IMR-90 (cell line): ENCODE data around the gene LRRC10B. TPM values are rescaled to one million over a fixed set of nuclear protein-coding genes. Genes with fewer than 3 reads are reported as not detected.

ENCODE experiments used
- ATAC-seq: fragments of 200-7000 bp; cut with Tn5 transposase; 2 replicates; pipeline ENCODE4 v1.9.1; 2020; ENCODE audit warnings: low read depth, mild to moderate bottlenecking, moderate library complexity
- BruUV-seq: library from RNA; stranded (reverse); fragments of 400-500 nt; replicated peaks from 2 replicates; lab custom pipeline; 2021; lab: Mats Ljungman, UMichigan
- CTCF ChIA-PET: fragments of 300-600 bp; formaldehyde crosslinking; extraction: SDS; loops from one replicate; lab custom pipeline; 2021; ENCODE audit warnings: antibody characterized with exemption; lab: Yijun Ruan, JAX
- POLR2A ChIA-PET: fragments of 300-600 bp; sonication (Branson Sonifier 250); formaldehyde crosslinking; loops from one replicate; lab custom pipeline; 2022; ENCODE audit warnings: antibody characterized with exemption; ENCODE audit not compliant: unreplicated experiment; lab: Charles Lee
- DNase-seq: peaks from one replicate; pipeline ENCODE4 v3.0.0; 2013
- H2AFZ ChIP-seq: replicated peaks from 2 replicates; pipeline ENCODE3; 2013; ENCODE audit warnings: low read length, mild to moderate bottlenecking; ENCODE audit not compliant: poor library complexity
- H2AK5ac ChIP-seq: 2 replicates; pipeline ENCODE4 v1.6.1; 2013; ENCODE audit warnings: low read depth, low read length, inconsistent platforms
- H2AK9ac ChIP-seq: replicated peaks from 2 replicates; pipeline ENCODE3; 2013; ENCODE audit warnings: mild to moderate bottlenecking, low read depth, low read length, moderate library complexity; ENCODE audit not compliant: poor library complexity
- H2BK120ac ChIP-seq: 2 replicates; pipeline ENCODE4 v1.6.1; 2013; ENCODE audit warnings: low read depth, low read length, inconsistent platforms
- H2BK15ac ChIP-seq: 3 replicates; pipeline ENCODE4 v1.6.1; 2013; ENCODE audit warnings: low read depth, low read length, inconsistent platforms
- H2BK20ac ChIP-seq: 2 replicates; pipeline ENCODE4 v1.6.1; 2013; ENCODE audit warnings: low read depth, mild to moderate bottlenecking, inconsistent platforms, low read length, moderate library complexity
- H2BK5ac ChIP-seq: 2 replicates; pipeline ENCODE4 v1.6.1; 2013; ENCODE audit warnings: mild to moderate bottlenecking, low read depth, low read length, inconsistent platforms; ENCODE audit not compliant: poor library complexity, severe bottlenecking
- H3K14ac ChIP-seq: replicated peaks from 2 replicates; pipeline ENCODE4 v1.6.1; 2013; ENCODE audit warnings: low read depth, low read length, inconsistent platforms
- H3K18ac ChIP-seq: 2 replicates; pipeline ENCODE4 v1.6.1; 2013; ENCODE audit warnings: low read depth, low read length, control low read depth
- H3K23ac ChIP-seq: 2 replicates; pipeline ENCODE4 v1.6.1; 2013; ENCODE audit warnings: low read depth, low read length, inconsistent platforms
- H3K27ac ChIP-seq: 2 replicates; pipeline ENCODE4 v1.5.1; 2013; ENCODE audit warnings: mild to moderate bottlenecking, control low read depth, low read length; ENCODE audit not compliant: insufficient read depth
- H3K27me3 ChIP-seq: 2 replicates; pipeline ENCODE4 v1.6.1; 2013; ENCODE audit warnings: low read length; ENCODE audit not compliant: control insufficient read depth, insufficient read depth
- H3K36me3 ChIP-seq: 2 replicates; pipeline ENCODE4 v1.6.1; 2013; ENCODE audit warnings: low read length, mixed read lengths; ENCODE audit not compliant: control insufficient read depth, insufficient read depth
- H3K4ac ChIP-seq: 2 replicates; pipeline ENCODE4 v1.6.1; 2013; ENCODE audit warnings: low read depth, low read length, inconsistent platforms
- H3K4me1 ChIP-seq: 2 replicates; pipeline ENCODE4 v1.6.1; 2013; ENCODE audit warnings: low read length, mixed read lengths; ENCODE audit not compliant: control insufficient read depth, insufficient read depth
- H3K4me2 ChIP-seq: 2 replicates; pipeline ENCODE4 v1.6.1; 2013; ENCODE audit warnings: low read depth, mild to moderate bottlenecking, control low read depth, low read length, moderate library complexity
- H3K4me3 ChIP-seq: 2 replicates; pipeline ENCODE4 v1.5.1; 2013; ENCODE audit warnings: low read depth, mild to moderate bottlenecking, control low read depth, low read length, moderate library complexity; ENCODE audit not compliant: insufficient read depth
- H3K56ac ChIP-seq: 2 replicates; pipeline ENCODE4 v1.6.1; 2013; ENCODE audit warnings: low read length, inconsistent platforms; ENCODE audit not compliant: insufficient read depth; ENCODE audit errors: extremely low read depth
- H3K79me1 ChIP-seq, 2 experiments: 2 replicates each; pipeline ENCODE4 v1.6.1; 2013; ENCODE audit warnings: low read length in 2 of 2, inconsistent platforms in 1 of 2, low read depth in 1 of 2
- H3K9ac ChIP-seq: 2 replicates; pipeline ENCODE4 v1.6.1; 2013; ENCODE audit warnings: low read depth, low read length, control low read depth
- H3K9me1 ChIP-seq: 2 replicates; pipeline ENCODE4 v1.6.1; 2013; ENCODE audit warnings: low read length, inconsistent platforms; ENCODE audit not compliant: insufficient read depth
- H3K9me3 ChIP-seq: 2 replicates; pipeline ENCODE4 v1.6.1; 2013; ENCODE audit warnings: low read length; ENCODE audit not compliant: control insufficient read depth, insufficient read depth
- H4K20me1 ChIP-seq: 2 replicates; pipeline ENCODE4 v1.6.1; 2013; ENCODE audit warnings: low read length, inconsistent platforms; ENCODE audit not compliant: insufficient read depth
- H4K5ac ChIP-seq: 2 replicates; pipeline ENCODE4 v1.6.1; 2013; ENCODE audit warnings: mild to moderate bottlenecking, low read depth, low read length, control low read depth
- H4K8ac ChIP-seq, 2 experiments: 2 replicates each; pipeline ENCODE4 v1.6.1; 2013; ENCODE audit warnings: low read depth in 2 of 2, low read length in 2 of 2, control low read depth in 1 of 2, inconsistent platforms in 1 of 2
- H4K91ac ChIP-seq: 2 replicates; pipeline ENCODE4 v1.6.1; 2013; ENCODE audit warnings: low read depth, low read length, inconsistent platforms; ENCODE audit not compliant: insufficient read depth
- BHLHE40 ChIP-seq: fragments of 150-350 bp; IDR thresholded peaks from 2 replicates; pipeline ENCODE4 v1.6.1; 2016; ENCODE audit warnings: mild to moderate bottlenecking, low read depth, low read length
- CEBPB ChIP-seq: IDR thresholded peaks from 2 replicates; pipeline ENCODE4 v1.6.1; 2012; ENCODE audit warnings: low read depth, low read length, improper control_type of control experiment
- CHD1 ChIP-seq: IDR thresholded peaks from 2 replicates; pipeline ENCODE4 v1.6.1; 2012; ENCODE audit warnings: low read depth, low read length, improper control_type of control experiment
- CTCF ChIP-seq: conservative IDR thresholded peaks from 2 replicates; pipeline ENCODE4 v1.5.1; 2012; ENCODE audit warnings: mild to moderate bottlenecking, low read depth, low read length, improper control_type of control experiment
- ELK1 ChIP-seq: fragments of 150-350 bp; IDR thresholded peaks from 2 replicates; pipeline ENCODE4 v1.6.1; 2016; ENCODE audit warnings: low read depth, mild to moderate bottlenecking, low read length, moderate library complexity, borderline replicate concordance
- FOS ChIP-seq: fragments of 150-350 bp; IDR thresholded peaks from 2 replicates; pipeline ENCODE4 v1.6.1; 2016; ENCODE audit warnings: low read depth, low read length
- MAFK ChIP-seq: IDR thresholded peaks from 2 replicates; pipeline ENCODE4 v1.6.1; 2012; ENCODE audit warnings: low read depth, low read length, improper control_type of control experiment
- MXI1 ChIP-seq: IDR thresholded peaks from 2 replicates; pipeline ENCODE4 v1.6.1; 2012; ENCODE audit warnings: low read depth, mild to moderate bottlenecking, low read length, moderate library complexity, borderline replicate concordance
- POLR2A ChIP-seq: IDR thresholded peaks from 2 replicates; pipeline ENCODE4 v1.6.1; 2012; ENCODE audit warnings: mild to moderate bottlenecking, low read depth, low read length
- RFX5 ChIP-seq: IDR thresholded peaks from 2 replicates; pipeline ENCODE4 v1.8.0; 2012; ENCODE audit warnings: low read depth, mild to moderate bottlenecking, low read length, moderate library complexity
- USF2 ChIP-seq: fragments of 150-350 bp; IDR thresholded peaks from 2 replicates; pipeline ENCODE4 v1.6.1; 2017; ENCODE audit warnings: mild to moderate bottlenecking, antibody characterized with exemption, low read length, low read depth
- WGBS, 2 experiments: methylation state at CpG; one replicate each; pipeline versions ENCODE4 v1.1.5 to v1.1.7; 2013; ENCODE audit warnings: missing lambda C conversion rate in 2 of 2; ENCODE audit not compliant: insufficient read length in 1 of 2; ENCODE audit errors: extremely low coverage in 2 of 2; 5-methylcytosine and 5-hydroxymethylcytosine counted together
- dilution Hi-C: fragments of 300-500 bp; cut with HindIII; formaldehyde crosslinking; loops from one replicate; pipeline ENCODE4 v1.14.3; 2018; ENCODE audit warnings: low sequenced_read_pairs; ENCODE audit not compliant: unreplicated experiment
- in situ Hi-C: fragments of 300-500 bp; cut with MboI; formaldehyde crosslinking; loops from 3 replicates; pipeline ENCODE4 v1.14.3; 2019; ENCODE audit warnings: low sequenced_read_pairs, inconsistent platforms, mixed read lengths
- intact Hi-C: fragments of 100-400 bp; cut with micrococcal nuclease; formaldehyde crosslinking; loops from 2 replicates; pipeline ENCODE4 v1.10.0; 2022
- polyA plus RNA-seq, 3 experiments: library from polyadenylated mRNA; depleted of rRNA; stranded (reverse); fragments of >200 nt; gene quantifications; 2 replicates each; pipeline ENCODE4 v1.2.3, GENCODE V29; 2012; ENCODE audit warnings: low replicate concordance in 1 of 3
- total RNA-seq: library from RNA; depleted of rRNA; stranded (reverse); fragments of >200 nt; gene quantifications from 2 replicates; pipeline ENCODE4 v1.2.3, GENCODE V29; 2012

Gene LRRC10B
- total and polyA plus RNA-seq, 2 of the 4 experiments (the other 2 are of a cell fraction): not detected

- Histone ChIP-seq H3K18ac (no peak overlapping the region), H2AFZ (no peak overlapping the region), H4K20me1 (no peaks in the 10 kb centered on the region), H3K4me1 (no peaks in the 10 kb centered on the region), H2BK15ac (no peak overlapping the region), H3K9ac (no peak overlapping the region), H2BK20ac (no peak overlapping the region), H3K4ac (no peak overlapping the region), H3K27ac (no peak overlapping the region), H3K56ac (no peak overlapping the region), H3K9me1 (no peaks in the 10 kb centered on the region), H3K23ac (no peak overlapping the region), H3K4me2 (no peak overlapping the region), H3K9me3 (no peaks in the 10 kb centered on the region; the same call in 1 of the 2 replicates), H2AK5ac (no peak overlapping the region), H4K5ac (no peak overlapping the region), H3K36me3 (no peaks in the 10 kb centered on the region), H2BK5ac (no peak overlapping the region), H3K14ac (no peak overlapping the region), H3K79me1 (no peaks in the 10 kb centered on the region), H2AK9ac (no peak overlapping the region), H3K4me3 (no peak overlapping the region), H2BK120ac (no peak overlapping the region), H3K27me3 (peaks cover 58% of the 10 kb centered on the region), H4K8ac (no peak overlapping the region), H4K91ac (no peak overlapping the region)
- ChIA-PET CTCF (interaction anchor here (1.1 kb wide), 1 partner anchor 65 kb away, joined by 3 read pairs; no protein-coding TSS in a partner anchor), POLR2A (no interaction called here)
- ATAC-seq: no peak
- intact Hi-C loops: no loop called here
- dilution Hi-C loops: no loop called here
- no TSS peak for BruUV-seq
- in situ Hi-C loops: no loop called here
- DNase-seq: no peak
- WGBS, 2 experiments: no CpG with 5 or more reads among the region's 3 CpGs
- TF ChIP-seq MXI1 (no peak), RFX5 (no peak), MAFK (no peak), FOS (no peak), BHLHE40 (no peak), CHD1 (no peak), USF2 (no peak), CTCF (no peak), ELK1 (no peak), POLR2A (no peak), CEBPB (no peak)
Measured at GRCh38 chr11:61511383-61511782, 2.8 kb downstream of the LRRC10B start.
